HPDE6-E6E7 (cell line): ENCODE results near the gene ELL2.
"Not testable (repeated sequence)": the region's sequence is repeated elsewhere in the genome, so short reads cannot be mapped to it uniquely, and the experiment has no call there.

Experiments used
- DNase-seq: peaks from one replicate; pipeline ENCODE4 v3.0.0; 2011; ENCODE audit warnings: missing footprints; ENCODE audit errors: extremely low spot score

The ELL2 gene

DNA sequence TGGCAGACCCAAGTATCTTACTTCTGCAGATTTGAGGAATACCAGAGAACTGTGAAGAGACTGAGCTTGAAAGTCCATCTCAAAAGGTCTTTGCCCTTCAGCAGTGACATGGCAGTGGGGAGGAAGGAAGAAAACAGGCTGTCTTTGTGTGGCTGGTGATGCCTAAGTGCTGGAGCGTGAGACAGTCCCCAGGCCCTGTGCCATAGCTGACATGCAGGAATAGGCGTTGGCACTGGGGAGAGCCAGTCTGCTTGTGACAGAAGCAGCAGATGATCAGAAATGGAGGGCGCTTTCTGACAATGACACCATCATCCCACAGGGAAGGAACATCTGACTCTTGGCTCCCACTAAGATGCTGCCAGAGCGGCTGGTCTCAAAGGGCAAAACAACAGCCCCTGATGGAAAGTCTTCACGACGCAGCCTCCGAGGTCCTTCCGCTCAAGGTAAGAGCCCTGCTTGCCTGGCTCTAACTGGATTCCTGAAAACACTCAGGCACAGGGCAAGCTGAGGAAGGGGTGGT is 123.6 kb downstream of the ELL2 start:
- DNase-seq = no peak

DNA sequence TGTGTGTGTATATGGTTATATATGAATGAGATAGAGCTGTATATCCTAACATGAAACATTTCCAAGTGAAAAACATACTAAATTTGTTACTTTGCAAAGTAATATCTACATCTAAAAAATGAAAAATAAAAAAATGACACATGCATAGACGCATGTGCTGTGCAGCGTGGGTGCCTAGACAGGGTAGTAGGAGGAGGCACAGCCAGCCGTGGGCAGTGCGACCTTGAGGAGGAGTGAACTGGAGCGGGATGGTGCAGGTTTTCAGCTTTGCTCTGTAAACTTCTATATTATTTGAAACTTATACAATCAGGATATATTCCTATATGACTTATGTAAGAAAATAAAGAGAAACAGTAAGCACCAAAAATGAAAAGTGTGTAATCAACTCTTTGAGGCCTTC is 124.2 kb downstream of the ELL2 start:
- DNase-seq = no peak

DNA sequence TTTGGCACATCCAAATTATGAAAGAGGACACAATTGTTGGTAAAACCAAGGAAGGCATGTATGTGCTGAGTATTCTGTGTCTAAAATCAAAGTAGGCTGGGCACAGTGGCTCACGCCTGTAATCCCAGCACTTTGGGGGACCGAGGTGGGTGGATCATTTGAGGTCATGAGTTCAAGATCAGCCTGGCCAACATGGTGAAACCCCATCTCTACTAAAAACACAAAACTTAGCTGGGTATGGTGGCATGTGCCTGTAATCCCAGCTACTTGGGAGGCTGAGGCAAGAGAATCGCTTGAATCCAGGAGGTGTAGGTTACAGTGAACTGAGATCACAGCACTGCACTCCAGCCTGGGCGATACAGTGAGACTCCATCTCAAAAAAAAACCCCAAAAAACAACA is 124.7 kb downstream of the ELL2 start:
- not testable (repeated sequence) for DNase-seq

DNA sequence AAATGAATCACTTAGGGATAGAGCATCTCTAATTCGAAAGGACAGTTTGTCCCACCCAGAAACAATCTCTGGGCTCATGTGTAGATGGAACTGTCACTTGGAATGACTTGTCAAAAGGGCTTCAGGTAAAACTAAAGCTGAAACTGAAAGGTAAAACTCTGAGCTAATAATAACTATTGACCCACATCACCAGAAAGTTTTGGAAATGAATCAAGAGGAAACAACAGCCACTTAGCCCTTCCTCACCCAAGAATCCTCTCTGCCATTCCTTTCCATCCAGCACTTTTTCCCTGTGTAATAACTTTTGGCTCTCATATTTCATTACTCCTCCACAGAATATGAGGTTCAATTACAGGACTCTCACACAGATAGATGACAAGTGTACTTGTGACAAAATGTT is 125.1 kb downstream of the ELL2 start:
- no peak for DNase-seq

DNA sequence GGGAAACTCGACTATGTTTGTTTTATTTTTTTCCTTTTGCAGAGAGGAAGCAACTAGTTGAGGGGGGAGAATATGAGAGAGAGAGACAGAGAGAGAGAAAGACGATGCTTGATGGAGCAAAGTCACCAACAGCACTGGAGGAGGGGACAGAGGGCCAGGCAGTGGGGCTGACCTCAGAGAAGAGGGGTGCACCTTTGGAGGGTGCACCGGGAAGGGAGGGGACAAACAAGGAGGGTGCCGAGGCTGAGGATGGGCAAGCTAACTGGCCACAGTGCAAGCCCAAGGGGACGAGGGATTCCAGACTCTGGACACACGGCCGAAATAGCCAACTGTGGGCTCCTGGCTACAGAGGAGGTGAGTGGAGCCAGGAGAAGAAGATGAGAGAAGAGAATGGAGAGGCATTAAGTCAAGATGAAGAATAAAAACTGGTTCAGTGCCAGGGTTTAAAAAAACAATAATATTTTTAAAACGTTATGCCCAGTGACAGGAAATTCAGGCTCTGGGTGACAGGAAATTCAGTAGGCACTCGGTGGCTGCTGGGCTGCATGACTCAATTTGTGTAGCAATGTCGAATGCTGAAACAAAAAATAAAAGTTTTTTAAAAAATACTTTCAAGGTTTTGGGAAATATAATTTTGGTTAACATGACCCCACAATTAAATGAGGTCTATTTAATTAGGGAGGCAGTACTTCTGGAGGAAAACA is 125.8 kb downstream of the ELL2 start:
- no peak for DNase-seq
